NOMO-1 treated with DMSO at 0.1 percent for 48 hours (cell line): ENCODE measurements around the gene TNNC2.
"Not testable (repeated sequence)": the region's sequence is repeated elsewhere in the genome, so short reads cannot be mapped to it uniquely, and the experiment has no call there.

Experiments
- DNase-seq: peaks from one replicate; lab custom pipeline; 2025; ENCODE audit not compliant: unreplicated experiment; lab: John Stamatoyannopoulos, UW

Gene TNNC2

GRCh38 chr20:45823949-45824835 lies 2.9 kb downstream of the TNNC2 start:
- peak; percentile 48 for DNase-seq

- no peak for DNase-seq
These were observed 4.3 kb downstream of the TNNC2 start for GRCh38 chr20:45822857-45823256.

- no peak for DNase-seq
These were observed 5.2 kb downstream of the TNNC2 start for GRCh38 chr20:45821947-45822346.

GRCh38 chr20:45819466-45819865 lies 7.6 kb downstream of the TNNC2 start:
- no peak for DNase-seq

GRCh38 chr20:45818239-45818638 lies 8.9 kb downstream of the TNNC2 start:
- no peak for DNase-seq

GRCh38 chr20:45817376-45818194 lies 9.5 kb downstream of the TNNC2 start:
- DNase-seq, result no peak

- DNase-seq, result no peak
These were observed 10.2 kb downstream of the TNNC2 start for GRCh38 chr20:45816951-45817350.

- no peak for DNase-seq
These were observed 12.8 kb downstream of the TNNC2 start for GRCh38 chr20:45814314-45814713.

GRCh38 chr20:45813489-45813888 lies 13.6 kb downstream of the TNNC2 start:
- no peak for DNase-seq

- DNase-seq, result no peak
These were observed 14.1 kb downstream of the TNNC2 start for GRCh38 chr20:45813006-45813340.

GRCh38 chr20:45812157-45813005 lies 14.7 kb downstream of the TNNC2 start, which contains the start of gene UBE2C:
Gene UBE2C, plus strand, starts transcription at chr20:45812644. Its CDS starts 52 bp downstream, at chr20:45812696.
- DNase-seq, result peak; percentile 89

- no peak for DNase-seq
These were observed 16.7 kb downstream of the TNNC2 start for GRCh38 chr20:45810191-45810970.

GRCh38 chr20:45801851-45802250 lies 25.3 kb downstream of the TNNC2 start:
- DNase-seq, result no peak

GRCh38 chr20:45798935-45799642 lies 28.0 kb downstream of the TNNC2 start:
- DNase-seq, result peak; percentile 47

GRCh38 chr20:45797955-45798354 lies 29.2 kb downstream of the TNNC2 start:
- not testable (repeated sequence) for DNase-seq

GRCh38 chr20:45797510-45797909 lies 29.6 kb downstream of the TNNC2 start:
- DNase-seq, result not testable (repeated sequence)

GRCh38 chr20:45796337-45797065 lies 30.6 kb downstream of the TNNC2 start:
- no peak for DNase-seq

- peak; percentile 56 for DNase-seq
These were observed 34.6 kb downstream of the TNNC2 start for GRCh38 chr20:45792317-45793118.
